ACHN (cell line): ENCODE results near the gene C6orf163.

Experiments used
- DNase-seq: peaks from one replicate; pipeline ENCODE4 v3.0.0-alpha.2; 2015
- in situ Hi-C: cut with HindIII; loops from 2 replicates; pipeline ENCODE4 v1.10.0; 2017; ENCODE audit warnings: low sequenced_read_pairs, low pct_ligation_motif_present, low pct_unique_long_range_greater_than_20kb

Gene C6orf163

GRCh38 chr6:87396595-87397392, 52.2 kb downstream of the C6orf163 start:
- in situ Hi-C loops = no loop called here
- DNase-seq = no peak

DNA sequence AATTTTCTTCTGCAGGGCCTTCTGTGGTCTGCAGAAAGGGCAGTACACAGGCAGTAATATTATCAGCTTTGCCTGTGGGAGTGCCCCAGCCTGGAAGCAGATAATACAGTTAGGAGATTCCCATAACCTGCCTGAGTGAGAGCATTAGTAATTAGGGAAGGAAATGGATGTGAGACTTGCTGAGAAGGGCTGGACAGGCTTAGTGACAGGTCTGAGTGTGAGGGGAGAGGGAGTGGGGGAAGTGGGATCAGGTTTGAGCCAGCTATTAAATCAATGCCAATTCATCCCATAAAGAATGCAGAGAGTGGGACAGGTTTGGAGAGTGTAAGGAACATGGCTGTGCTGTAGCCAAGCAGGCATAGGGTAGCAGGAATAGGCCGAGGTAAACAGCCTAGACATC, 53.0 kb downstream of the C6orf163 start:
- in situ Hi-C loops = no loop called here

GRCh38 chr6:87401832-87402231, 57.2 kb downstream of the C6orf163 start:
- in situ Hi-C loops = no loop called here
- no peak for DNase-seq

More for the DNA sequence above, 53.0 kb downstream of the C6orf163 start:
- DNase-seq = no peak

DNA sequence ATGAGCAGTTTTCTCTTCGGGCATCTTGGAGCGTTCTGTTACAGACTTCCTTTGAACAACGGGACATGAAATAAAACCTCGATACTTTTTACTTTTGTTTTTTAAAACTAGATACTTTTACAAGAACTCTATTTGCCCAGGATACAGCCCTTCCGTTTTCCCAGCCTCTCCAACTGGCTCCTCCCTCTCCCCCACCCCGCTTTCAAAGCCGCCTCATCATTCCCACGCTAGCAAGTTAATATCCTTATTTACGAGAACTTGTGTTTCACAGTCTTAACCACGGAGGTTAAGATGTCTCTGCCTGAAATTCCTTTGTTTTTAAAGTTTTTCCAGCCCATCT, 62.9 kb downstream of the C6orf163 start:
- peak; percentile 53 for DNase-seq
- in situ Hi-C loops = no loop called here

GRCh38 chr6:87407901-87408720, 63.5 kb downstream of the C6orf163 start, which contains the start of gene CFAP206:
CFAP206 (plus strand) TSS chr6:87407972; CDS start chr6:87409840, 1,868 bp downstream.
- DNase-seq = peak; percentile 85
- in situ Hi-C loops = no loop called here

GRCh38 chr6:87408721-87409155, 64.1 kb downstream of the C6orf163 start:
- DNase-seq = no peak
- in situ Hi-C loops = no loop called here
